Ramos (cell line): ENCODE measurements around the gene LEFTY1.
"Not testable (repeated sequence)": the region's sequence is repeated elsewhere in the genome, so short reads cannot be mapped to it uniquely, and the experiment has no call there.

ENCODE experiments used
- in situ Hi-C: fragments of 300-500 bp; cut with MboI; formaldehyde crosslinking; loops from one replicate; pipeline ENCODE4 v1.14.3; 2022; ENCODE audit warnings: low sequenced_read_pairs; ENCODE audit not compliant: unreplicated experiment

LEFTY1 gene, protein sequence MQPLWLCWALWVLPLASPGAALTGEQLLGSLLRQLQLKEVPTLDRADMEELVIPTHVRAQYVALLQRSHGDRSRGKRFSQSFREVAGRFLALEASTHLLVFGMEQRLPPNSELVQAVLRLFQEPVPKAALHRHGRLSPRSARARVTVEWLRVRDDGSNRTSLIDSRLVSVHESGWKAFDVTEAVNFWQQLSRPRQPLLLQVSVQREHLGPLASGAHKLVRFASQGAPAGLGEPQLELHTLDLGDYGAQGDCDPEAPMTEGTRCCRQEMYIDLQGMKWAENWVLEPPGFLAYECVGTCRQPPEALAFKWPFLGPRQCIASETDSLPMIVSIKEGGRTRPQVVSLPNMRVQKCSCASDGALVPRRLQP

DNA sequence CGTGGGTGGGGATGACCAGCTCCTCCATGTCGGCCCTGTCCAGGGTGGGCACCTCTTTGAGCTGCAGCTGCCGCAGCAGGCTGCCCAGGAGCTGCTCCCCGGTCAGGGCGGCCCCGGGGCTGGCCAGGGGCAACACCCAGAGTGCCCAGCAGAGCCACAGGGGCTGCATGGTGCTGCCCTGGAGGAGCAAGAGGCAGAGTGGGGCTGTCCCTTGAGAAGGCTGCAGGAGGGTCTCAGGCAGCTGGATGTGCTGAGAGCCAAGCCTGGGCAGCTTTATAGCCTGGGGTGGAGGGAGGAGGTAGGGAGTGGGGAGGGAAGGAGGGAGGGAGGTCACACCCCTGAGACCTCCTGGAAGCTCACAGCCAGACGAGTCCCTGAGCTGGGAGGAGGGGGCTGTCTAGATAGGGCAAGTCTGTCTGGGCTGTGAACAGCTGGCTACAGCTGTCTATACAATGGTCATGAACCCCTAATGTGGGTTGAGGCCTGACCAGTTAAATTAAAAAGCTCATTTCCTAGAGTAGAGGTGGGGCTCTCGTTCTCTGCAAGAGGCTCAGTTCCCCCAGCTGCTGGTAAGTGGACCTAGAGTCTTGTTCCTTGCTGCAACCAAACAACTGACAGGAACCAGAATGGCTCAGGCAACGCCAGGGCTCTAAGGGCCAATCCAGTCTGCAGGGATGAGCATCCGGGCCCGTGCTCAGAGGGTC, at the start of gene LEFTY1:
TSS of gene LEFTY1 (minus strand) at position 249 of the 704 bp plus-strand sequence. CDS start at position 169, 80 bp downstream.
- in situ Hi-C loops: no loop called here

DNA sequence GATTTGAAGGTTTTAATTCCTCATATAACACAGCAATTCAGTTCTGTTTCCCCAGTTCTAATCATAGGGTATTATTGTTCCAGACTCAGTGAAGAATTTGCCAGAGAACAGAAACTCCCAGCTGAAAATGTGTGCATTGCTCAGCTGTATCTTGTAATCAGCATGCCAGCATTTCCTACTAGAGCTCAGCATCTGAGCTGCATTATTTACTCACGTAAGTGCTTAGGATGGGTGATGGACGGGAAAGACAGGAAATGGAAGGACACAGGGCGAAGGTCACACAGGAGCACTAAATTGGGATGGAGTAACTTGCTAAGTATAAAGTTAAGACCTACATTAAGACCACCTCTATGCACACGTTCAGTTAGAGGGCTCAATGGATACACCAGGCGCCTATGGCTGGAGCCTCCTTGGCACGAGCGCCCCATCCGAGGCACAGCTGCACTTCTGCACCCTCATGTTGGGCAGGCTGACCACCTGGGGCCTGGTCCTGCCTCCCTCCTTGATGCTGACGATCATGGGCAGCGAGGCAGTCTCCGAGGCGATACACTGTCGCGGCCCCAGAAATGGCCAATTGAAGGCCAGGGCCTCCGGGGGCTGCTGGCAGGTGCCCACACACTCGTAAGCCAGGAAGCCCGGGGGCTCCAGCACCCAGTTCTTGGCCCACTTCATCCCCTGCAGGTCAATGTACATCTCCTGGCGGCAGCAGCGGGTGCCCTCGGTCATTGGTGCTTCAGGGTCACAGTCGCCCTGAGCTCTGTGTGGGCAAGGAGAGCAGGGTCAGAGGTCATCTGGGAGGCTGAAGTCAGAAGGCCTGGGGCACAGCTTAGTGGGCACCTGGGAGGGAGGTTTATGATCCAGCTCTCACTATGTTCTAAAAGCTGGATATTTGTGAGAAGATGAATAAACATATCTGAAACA, 48.4 kb upstream of the LEFTY1 start:
- in situ Hi-C loops: no loop called here

DNA sequence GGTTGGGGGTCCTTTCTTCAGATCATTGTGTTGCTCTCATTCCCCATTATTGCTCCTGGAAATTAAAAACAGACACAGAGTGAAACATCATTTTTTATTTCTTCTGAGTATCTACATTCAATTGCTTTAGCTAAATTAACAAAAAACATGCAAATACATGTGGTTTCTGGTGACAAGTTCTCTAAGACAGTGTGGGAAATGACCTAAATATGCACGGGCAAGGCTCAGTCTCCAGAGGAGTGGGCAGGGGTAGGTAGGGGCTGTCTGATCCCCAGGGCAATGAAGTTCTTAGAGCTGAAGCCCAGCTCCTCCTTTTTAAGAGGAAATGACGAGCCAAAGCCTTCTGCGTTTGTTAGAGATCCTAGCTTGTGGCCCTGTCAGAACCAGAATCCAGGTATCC, 47.6 kb upstream of the LEFTY1 start:
- in situ Hi-C loops: no loop called here

DNA sequence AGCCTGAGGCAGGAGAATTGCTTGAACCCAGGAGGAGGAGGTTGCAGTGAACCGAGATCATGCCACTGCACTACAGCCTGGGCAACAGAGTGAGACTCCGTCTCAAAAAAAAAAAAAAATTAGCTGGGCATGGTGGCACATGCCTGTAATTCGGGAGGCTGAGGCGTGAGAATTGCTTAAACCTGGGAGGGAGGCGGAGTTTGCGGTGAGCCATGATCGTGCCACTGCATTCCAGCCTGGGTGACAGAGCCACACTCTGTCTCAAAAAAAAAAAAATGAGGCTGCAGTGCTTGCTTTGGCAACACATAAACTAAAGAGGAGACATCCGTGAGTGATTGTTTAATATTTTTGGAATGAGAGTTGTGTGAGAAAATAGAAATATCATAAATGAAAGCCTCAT, 47.1 kb upstream of the LEFTY1 start:
- in situ Hi-C loops: not testable (repeated sequence)

DNA sequence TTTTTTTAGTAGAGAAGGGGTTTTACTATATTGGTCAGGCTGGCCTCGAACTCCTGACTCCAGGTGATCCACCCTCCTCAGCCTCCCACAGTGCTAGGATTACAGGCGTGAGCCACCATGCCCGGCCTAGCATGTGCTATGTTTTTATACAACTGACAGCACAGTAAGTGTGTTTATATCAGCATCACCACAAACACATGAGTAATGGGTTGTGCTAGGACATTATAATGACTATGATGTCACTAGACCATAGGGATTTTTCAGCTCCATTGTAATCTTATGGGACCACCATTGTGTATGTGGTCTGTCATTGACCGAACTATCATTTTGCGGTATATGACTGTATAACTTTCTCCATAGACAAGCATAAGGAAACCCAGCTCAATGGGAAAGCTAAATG, 45.8 kb upstream of the LEFTY1 start:
- in situ Hi-C loops: no loop called here

DNA sequence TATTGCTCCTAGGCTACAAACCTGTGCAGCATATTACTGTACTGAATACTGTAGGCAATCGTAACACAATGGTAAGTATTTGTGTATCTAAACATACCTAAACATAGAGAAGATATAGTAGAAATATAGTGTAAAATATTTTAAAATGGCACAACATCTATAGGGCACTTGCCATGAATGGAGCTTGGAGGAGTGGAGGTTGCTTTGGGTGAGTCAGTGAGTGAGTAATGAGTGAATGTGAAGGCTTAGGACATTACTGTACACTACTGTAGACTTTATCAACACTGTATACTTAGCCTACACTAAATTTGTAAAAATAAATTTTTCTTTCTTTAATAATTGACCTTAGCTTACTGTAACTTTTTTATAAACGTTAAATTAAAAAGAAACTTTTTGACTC, 44.1 kb upstream of the LEFTY1 start:
- in situ Hi-C loops: no loop called here

DNA sequence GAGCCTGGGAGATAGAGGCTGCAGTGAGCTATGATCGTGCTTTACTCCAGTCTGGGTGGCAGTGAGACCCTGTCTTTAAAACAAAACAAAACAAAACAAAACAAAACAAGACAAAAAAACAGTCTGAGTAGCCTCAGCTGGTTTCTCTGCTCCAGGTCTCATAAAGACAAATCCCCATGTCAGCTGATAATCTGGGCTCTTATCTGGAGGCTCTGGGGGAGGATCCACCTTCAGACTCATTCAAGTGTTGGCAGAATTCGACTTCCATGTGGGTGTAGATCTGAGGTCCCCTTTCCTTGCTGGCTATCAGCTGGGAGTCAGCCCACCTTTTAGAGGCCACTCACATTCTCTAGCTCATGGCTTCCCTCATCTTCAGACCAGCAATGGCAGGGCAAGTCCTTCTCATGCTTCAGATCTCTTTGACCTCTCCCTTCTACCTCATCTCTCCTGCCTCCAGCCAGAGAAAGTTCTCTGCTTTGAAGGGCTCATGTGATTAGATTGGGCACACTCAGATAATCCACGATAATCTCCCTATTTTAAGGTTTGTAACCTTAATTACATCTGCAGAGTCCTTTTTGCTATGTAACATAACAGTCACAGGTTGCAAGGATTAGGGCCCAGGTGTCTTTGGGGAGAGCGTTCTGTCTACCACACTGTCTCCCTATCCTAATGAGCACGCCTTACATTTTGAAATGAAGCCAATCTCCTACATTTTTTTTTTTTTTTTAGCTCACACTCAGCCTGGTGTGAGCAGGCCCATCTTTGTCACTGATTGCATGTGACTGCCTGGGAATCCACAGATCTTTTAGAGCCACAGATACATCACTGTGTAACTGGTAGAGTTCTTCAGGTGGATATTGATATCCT, 42.6 kb upstream of the LEFTY1 start:
- in situ Hi-C loops: no loop called here

DNA sequence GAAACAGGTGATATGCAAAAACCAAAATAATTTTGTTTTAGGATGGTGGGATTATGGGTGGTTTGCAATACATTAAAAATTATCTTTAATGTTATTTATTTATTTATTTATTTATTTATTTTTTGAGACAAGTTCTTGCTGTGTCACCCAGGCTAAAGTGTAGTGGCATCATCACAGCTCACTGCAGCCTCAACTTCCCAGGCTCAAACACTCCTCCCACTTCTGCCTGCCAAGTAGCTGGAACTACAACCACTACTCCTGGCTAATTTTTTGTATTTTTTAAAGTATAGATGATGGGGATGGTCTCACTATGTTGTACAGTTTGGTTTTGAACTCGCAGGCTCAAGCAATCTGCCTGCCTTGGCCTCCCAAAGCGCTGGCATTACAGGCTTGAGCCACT, 41.6 kb upstream of the LEFTY1 start:
- in situ Hi-C loops: no loop called here

DNA sequence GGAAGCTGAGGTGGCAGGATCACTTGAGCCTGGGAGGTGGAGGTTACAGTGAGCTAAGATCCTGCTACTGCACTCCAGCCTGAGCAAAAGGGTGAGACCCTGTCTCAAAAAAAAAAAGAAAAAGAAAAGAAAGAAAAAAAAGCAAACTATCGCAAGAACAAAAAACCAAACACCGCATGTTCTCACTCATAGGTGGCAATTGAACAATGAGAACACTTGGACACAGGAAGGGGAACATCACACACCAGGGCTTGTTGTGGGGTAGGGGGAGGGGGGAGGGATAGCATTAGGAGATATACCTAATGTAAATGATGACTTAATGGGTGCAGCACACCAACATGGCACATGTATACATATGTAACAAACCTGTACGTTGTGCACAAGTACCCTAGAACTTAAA, 40.5 kb upstream of the LEFTY1 start:
- in situ Hi-C loops: not testable (repeated sequence)

DNA sequence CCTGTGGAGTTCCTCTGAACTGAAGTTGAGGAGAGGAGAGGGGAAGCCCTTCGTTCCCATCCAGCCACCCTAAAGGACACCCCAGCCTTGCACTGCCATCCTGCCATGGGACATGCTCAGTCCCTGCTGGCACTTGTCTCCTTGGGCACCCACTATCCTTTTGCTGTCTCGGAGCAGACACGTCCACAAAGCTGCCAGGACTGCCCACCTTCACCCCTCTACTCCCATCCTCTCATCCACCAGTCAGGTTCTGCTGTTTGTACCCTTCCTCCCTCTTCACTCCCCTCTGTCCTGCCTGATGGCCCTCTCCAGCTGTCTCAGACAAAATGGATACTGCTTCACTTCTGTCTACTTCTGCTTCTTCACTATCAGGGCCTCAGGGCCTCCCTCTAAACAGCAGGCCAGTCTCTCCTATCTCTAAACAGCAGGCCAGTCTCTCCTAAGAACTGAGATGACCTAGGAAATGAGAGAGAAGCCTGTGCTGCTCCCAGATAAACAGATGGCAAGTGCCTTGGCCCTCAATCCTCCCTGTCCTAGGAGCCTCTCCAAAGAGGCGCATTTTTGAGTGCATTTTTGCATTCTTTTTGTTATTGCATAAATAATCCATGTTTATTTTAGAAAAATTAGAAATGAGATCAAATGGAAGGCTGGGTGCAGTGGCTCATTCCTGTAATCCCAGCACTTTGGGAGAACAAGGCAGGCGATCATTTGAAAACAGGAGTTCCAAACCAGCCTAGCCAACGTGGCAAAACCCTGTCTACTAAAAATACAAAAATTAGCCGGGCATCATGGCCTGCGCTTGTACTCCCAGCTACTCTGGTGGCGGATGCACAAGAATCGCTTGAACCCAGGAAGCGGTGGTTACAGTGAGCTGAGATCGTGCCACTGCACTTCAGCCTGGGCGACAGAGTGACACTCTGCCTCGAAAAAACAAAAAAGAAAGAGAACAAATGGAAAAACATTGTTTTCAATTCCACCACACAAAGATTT, 39.5 kb upstream of the LEFTY1 start:
- in situ Hi-C loops: no loop called here

DNA sequence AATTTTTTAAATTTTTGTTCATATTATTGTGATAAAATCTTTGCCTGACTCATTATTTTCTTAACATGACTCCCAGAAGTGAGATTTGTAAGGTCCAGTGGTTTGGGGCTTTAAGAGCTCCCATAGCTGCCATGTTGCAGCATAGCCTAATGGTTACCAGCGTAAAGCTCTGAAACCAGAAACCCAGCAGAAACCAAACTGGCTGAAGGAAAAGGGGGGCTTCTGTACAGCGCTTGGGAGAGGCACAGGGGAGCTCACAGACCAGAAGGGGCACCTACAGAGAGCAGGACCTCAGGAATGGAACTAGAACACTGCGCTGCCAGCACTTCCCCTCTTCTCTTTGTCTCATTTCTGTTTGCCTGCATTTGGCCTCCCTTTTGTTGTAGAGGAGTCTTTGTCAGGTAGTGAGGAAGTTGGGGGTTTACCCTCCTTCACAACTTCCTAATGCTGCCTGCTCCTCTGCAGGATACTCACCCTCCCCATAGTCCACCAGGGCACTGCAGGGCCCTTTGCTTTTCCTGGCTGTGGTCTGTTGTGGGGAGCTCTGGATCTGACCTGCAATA, 37.7 kb upstream of the LEFTY1 start:
- in situ Hi-C loops: no loop called here

DNA sequence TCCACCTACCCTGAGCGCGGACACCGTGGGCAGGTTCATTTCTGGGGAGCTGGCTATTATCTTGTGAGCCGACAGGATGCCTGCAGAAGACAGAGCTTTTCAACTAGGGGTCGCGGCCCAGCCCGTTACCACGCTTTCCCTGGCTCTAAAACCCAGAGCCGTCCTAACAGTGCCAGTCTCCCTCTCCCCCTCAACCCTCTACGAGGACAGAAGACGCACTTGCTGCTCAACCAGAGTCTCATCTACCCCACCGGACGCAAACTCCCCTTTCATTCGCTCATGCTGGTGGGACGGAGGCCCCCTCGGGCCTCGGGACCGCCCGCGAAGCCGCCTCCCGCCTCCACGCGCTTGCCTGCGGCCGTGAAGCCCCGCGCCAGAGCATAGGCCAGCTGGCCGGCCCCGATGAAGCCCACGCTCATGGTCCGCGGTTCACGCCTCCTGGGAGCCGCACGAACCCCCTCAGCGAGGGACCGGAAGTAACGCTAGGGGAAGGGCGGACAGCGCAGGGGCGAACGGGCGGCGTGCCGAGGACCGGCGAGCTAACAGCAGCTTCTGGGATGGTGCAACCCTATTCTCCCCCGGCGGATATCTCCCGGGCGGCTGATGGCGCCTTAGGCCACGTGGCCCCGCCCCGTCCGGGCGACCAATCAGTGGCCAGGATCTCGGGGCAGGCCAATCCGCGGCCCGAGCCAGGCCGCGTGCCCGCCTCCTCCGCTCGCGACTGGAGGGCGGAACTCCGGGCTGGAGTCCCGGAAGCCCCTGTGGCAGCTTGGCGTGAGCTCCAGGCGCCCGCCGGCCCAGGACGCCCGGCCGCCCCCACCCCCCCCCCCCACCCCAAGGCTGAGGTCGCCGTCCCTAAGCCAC, 35.0 kb upstream of the LEFTY1 start, which contains the start of gene PYCR2:
TSS of gene PYCR2 (minus strand) at position 559 of the 864 bp plus-strand sequence. CDS start at position 419, 140 bp downstream.
- in situ Hi-C loops: no loop called here

DNA sequence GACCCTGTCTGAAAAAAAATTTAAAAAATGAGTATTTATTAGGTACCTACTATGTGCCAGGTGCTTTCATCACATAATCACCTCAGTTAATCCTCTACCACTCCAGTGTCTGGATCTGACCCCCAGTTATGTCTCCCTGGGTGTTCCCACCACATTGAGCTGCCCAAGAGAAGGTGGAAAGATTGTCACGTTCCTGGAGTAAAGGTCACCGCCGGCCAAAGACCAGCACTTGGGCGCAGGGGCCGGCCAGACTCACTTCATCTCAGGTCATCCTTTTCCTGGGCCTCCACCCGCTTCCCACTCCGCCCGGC, 34.4 kb upstream of the LEFTY1 start:
- in situ Hi-C loops: no loop called here

DNA sequence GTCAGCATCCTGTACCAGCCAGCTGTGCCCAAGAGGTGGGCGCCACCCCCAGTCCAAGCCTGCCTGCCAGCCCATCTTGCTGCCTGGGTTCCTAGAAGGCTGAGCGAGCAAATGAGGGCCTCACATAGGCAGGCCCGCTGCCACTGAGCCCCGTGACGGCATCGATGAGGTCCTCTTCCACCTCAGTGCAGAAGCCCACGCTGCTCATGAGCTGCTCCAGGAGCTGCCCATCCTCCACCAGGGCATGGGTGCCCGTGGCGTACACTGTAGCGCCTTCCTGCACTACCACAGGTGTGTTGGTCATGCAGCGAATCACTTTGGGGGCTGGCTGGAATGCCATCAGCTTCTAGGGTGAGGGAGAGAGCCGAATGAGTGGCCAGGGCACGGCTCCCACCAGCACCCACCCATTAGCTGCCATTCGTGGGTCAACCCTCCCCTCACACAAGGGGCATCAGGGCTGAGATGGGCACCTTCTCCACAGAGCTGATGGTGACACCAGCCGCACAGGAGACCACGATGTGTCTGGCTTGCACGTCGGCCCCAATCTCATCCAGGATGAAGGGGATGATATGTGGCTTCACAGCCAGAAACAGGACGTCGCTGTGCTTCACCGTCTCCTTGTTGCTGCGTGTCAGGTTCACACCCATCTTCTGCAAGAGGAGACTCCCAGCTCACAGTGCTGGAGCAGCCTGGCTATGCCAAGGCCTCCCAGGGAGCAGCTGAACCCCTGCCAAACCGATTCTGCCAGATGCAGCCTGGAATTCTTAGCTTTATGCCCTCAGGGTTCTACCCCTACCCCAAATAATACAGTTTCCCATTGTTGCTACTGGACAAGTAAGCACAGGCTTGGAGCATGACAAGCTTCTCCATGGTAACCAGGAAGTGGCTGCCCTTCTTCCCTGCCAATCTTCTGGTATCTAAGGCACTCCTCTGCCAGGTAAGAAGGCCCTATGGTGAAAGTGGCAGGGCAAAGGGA, 33.1 kb upstream of the LEFTY1 start:
- in situ Hi-C loops: no loop called here

DNA sequence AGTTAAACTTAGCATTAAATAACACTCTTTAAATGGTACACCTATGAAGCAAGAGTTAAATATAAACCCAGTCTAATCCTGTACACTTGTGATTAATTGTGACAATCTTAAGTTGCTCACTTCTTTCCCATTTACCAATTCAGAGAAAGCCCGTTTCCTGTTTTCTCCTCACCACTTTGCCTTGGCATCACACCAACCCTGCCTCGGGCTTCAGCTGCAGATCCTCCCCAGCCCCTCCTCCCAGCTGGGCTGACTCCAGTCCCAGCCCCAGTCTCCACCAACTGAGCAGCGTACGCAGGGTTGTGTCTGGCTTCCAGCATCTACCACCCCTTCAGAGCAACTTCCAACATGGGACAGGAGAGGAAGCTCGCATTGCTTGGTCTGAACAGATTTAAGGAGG, 31.0 kb upstream of the LEFTY1 start:
- in situ Hi-C loops: no loop called here

DNA sequence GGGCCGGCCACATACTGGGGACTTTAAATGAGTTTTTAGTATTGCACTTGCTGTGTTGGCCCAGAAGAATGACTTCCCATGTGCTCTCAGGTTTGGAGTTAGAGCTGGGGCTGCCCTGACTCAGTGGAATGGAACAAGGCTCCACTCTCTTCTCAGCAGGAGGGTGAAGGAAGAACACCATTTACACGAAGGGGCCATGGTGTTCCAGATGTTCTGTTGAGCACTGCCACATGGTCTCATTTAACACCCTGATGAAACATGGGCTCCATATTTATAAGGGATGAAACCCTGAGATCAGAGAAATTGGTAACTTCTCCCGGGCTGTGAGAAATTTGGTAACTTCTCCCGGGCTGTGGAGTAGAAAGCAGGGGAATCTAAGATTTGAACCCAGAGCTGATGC, 29.3 kb upstream of the LEFTY1 start:
- in situ Hi-C loops: no loop called here
